Measurements from ENCODE around the gene IQCK.

IQCK gene

DNA sequence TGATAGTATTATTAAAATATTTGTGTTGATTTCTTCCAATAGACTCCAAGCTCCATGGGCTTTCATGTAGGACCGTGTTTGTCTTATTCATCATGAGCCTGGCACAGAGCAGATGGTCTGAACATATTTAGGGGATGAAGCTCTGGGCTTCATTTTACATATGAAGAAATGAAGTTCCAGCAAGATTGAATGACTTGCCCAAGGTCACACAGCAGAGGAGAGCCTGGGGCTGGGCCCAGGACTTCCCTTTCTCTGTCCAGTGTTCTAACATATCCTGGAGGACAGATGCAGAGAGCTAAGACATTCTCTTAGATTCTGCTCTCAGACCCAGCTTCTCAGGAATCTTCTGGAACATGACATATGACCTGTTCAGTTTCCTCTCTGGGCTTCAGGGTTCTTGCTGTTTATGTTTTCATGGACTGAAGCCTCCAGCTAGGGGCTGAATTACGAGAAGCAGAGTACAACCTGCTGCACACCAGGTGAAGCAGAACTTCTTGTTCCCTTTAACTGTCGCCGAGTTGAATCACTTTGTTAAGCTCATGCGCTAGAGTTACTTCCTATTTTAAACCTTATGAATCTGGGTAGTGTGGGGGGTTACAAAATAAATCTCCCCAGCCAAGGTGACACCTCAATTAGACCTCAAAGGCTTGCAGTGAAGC lies 113.0 kb downstream of the IQCK start:
- TF ChIP-seq CTCF (IDR thresholded peaks at IDR 0.05) = no peak
- no peak overlapping the region for H3K27ac ChIP-seq
- H3K9me3 ChIP-seq (ENCODE audit: control insufficient read depth, low read length) = no peaks in the 10 kb centered on the region
- H3K9ac ChIP-seq = no peak overlapping the region
- no peaks in the 10 kb centered on the region for H3K27me3 ChIP-seq (ENCODE audit: control insufficient read depth, insufficient read depth, low read length)
- no peak overlapping the region for H2AFZ ChIP-seq
- H3K36me3 ChIP-seq (ENCODE audit: control insufficient read depth, insufficient read depth, low read length) = no peaks in the 10 kb centered on the region
- H3K4me2 ChIP-seq (ENCODE audit: low read length) = no peak overlapping the region
- H3K79me2 ChIP-seq = no peaks in the 10 kb centered on the region
- peaks cover 12% of the 10 kb centered on the region for H3K4me1 ChIP-seq
- no peak overlapping the region for H3K4me3 ChIP-seq (ENCODE audit: low read depth, low read length)

GRCh38 chr16:19831678-19832077 lies 113.6 kb downstream of the IQCK start:
- no peak overlapping the region for H3K4me2 ChIP-seq (ENCODE audit: low read length)
- no peak overlapping the region for H3K9ac ChIP-seq
- H3K79me2 ChIP-seq = no peaks in the 10 kb centered on the region
- H3K4me3 ChIP-seq (ENCODE audit: low read depth, low read length) = no peak overlapping the region
- H3K9me3 ChIP-seq (ENCODE audit: control insufficient read depth, low read length) = no peaks in the 10 kb centered on the region
- H3K27me3 ChIP-seq (ENCODE audit: control insufficient read depth, insufficient read depth, low read length) = no peaks in the 10 kb centered on the region
- peaks cover 13% of the 10 kb centered on the region for H3K4me1 ChIP-seq
- H3K27ac ChIP-seq = no peak overlapping the region
- no peak for TF ChIP-seq CTCF (IDR thresholded peaks at IDR 0.05)
- H3K36me3 ChIP-seq (ENCODE audit: control insufficient read depth, insufficient read depth, low read length) = no peaks in the 10 kb centered on the region
- H2AFZ ChIP-seq = no peak overlapping the region

- no peaks in the 10 kb centered on the region for H3K9me3 ChIP-seq (ENCODE audit: control insufficient read depth, low read length)
- no peak overlapping the region for H3K4me3 ChIP-seq (ENCODE audit: low read depth, low read length)
- no peaks in the 10 kb centered on the region for H3K36me3 ChIP-seq (ENCODE audit: control insufficient read depth, insufficient read depth, low read length)
- no peak overlapping the region for H3K4me2 ChIP-seq (ENCODE audit: low read length)
- no peak overlapping the region for H3K27ac ChIP-seq
- TF ChIP-seq CTCF (IDR thresholded peaks at IDR 0.05) = no peak
- H3K9ac ChIP-seq = no peak overlapping the region
- H3K79me2 ChIP-seq = no peaks in the 10 kb centered on the region
- no peaks in the 10 kb centered on the region for H3K27me3 ChIP-seq (ENCODE audit: control insufficient read depth, insufficient read depth, low read length)
- H3K4me1 ChIP-seq = peaks cover 25% of the 10 kb centered on the region
- H2AFZ ChIP-seq = no peak overlapping the region
Measured at GRCh38 chr16:19833176-19833575, 115.1 kb downstream of the IQCK start.

- no peak overlapping the region for H3K9ac ChIP-seq
- H3K79me2 ChIP-seq = no peaks in the 10 kb centered on the region
- no peaks in the 10 kb centered on the region for H3K9me3 ChIP-seq (ENCODE audit: control insufficient read depth, low read length)
- peaks cover 25% of the 10 kb centered on the region for H3K4me1 ChIP-seq
- H2AFZ ChIP-seq = no peak overlapping the region
- no peak for TF ChIP-seq CTCF (IDR thresholded peaks at IDR 0.05)
- H3K27ac ChIP-seq = no peak overlapping the region
- no peaks in the 10 kb centered on the region for H3K36me3 ChIP-seq (ENCODE audit: control insufficient read depth, insufficient read depth, low read length)
- H3K27me3 ChIP-seq (ENCODE audit: control insufficient read depth, insufficient read depth, low read length) = no peaks in the 10 kb centered on the region
- no peak overlapping the region for H3K4me3 ChIP-seq (ENCODE audit: low read depth, low read length)
- H3K4me2 ChIP-seq (ENCODE audit: low read length) = no peak overlapping the region
Measured at GRCh38 chr16:19833581-19833980, 115.5 kb downstream of the IQCK start.

DNA sequence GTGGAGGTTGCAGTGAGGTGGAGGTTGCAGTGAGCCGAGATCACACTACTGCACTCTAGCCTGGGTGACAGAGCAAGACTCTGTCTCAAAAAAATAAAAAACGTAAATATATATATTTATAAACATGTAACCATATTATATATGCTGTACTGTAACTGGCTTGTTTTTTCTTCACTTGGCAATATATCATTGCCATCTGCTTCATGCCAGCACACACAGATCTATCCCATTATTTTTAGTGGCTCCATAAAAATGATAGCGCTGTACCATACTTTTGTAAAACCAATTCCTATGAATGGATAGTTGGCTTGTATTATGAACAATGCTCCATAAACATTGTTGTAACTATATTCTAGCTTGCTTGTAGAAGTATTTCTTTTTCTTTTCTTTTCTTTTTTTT lies 117.1 kb downstream of the IQCK start:
- TF ChIP-seq CTCF (IDR thresholded peaks at IDR 0.05) = no peak
- Histone ChIP-seq H3K36me3 (ENCODE audit: control insufficient read depth, insufficient read depth, low read length) (no peaks in the 10 kb centered on the region), H3K4me3 (ENCODE audit: low read depth, low read length) (no peak overlapping the region), H3K9ac (no peak overlapping the region), H3K4me2 (ENCODE audit: low read length) (no peak overlapping the region), H3K9me3 (ENCODE audit: control insufficient read depth, low read length) (no peaks in the 10 kb centered on the region), H2AFZ (no peak overlapping the region), H3K4me1 (peaks cover 17% of the 10 kb centered on the region), H3K79me2 (no peaks in the 10 kb centered on the region), H3K27me3 (ENCODE audit: control insufficient read depth, insufficient read depth, low read length) (no peaks in the 10 kb centered on the region), H3K27ac (no peak overlapping the region)
